K562 (cell line): Measurements from ENCODE around the gene RNFT2.

Experiments
- SMC3 ChIP-seq: conservative IDR thresholded peaks from 2 replicates; pipeline ENCODE4 v1.6.1; 2011; ENCODE audit warnings: low read depth, low read length, improper control_type of control experiment; ENCODE audit not compliant: insufficient read depth
- ZNF124 ChIP-seq: sonication (generic); formaldehyde crosslinking; IDR thresholded peaks from 2 replicates; pipeline ENCODE4 v1.8.1; 2022; ENCODE audit warnings: missing genetic modification reagents
- ZNF639 ChIP-seq, 2 experiments: fragments of 200-800 bp in 1 of 2; sonication (Bioruptor generic) in 1 of 2; sonication (generic) in 1 of 2; formaldehyde crosslinking in 1 of 2; IDR thresholded peaks in 1 of 2; conservative IDR thresholded peaks in 1 of 2; 2 replicates each; pipeline versions ENCODE4 v1.5.0 to v1.6.1; 2016 to 2020; ENCODE audit warnings: missing compliant biosample characterization in 1 of 2, missing genetic modification characterization in 1 of 2, missing genetic modification reagents in 1 of 2

DNA sequence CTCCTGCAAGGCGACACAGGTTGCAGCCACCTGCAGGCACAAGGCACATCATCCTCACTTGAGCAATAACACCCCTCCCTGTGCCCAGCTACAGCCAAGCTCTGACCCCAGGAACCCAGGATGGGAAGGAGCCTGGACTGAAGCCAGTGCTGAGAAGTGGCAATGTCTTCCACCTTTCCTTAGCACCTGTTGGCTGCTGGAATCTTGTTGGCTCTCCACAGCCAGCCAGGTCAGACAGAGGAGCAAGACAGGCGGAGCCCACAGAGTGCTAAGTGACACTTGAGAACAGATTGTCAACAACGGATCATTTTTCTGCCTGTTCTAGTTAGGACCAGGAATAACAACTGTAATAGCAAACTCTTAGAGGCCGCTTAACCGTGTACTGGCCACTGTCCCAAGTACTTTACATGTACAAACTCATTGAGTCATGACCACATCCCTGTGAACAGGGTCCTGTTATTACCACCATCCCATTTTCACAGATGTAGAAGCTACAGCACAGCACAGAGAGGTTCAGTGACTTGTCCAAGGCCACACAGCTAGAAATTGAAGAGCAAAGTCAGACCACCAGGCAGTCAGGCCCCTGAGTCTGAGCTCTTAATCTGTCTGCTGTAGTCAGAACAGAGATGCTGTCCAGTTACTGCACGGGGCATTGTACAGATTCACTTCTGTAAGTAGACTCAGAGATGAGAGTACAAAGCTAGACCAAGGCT lies 45.6 kb downstream of the RNFT2 start:
- no peak for TF ChIP-seq ZNF639 (CRISPR knock-in tag; conservative IDR thresholded peaks at IDR 0.05 in 1 of 2, IDR thresholded peaks at IDR 0.05 in 1 of 2)
- no peak for TF ChIP-seq SMC3
- TF ChIP-seq ZNF124 (CRISPR knock-in tag) = no peak
